Parathyroid adenoma (tissue), 2 donors: ENCODE results near the gene CRIM1.

Source experiments
- H2AFZ ChIP-seq: fragments of 300-600 bp; sonication (generic); one replicate; pipeline ENCODE4 v1.7.0; 2017; ENCODE audit warnings: antibody characterized with exemption, mild to moderate bottlenecking
- H3K27ac ChIP-seq: fragments of 300-600 bp; sonication (generic); one replicate; pipeline ENCODE4 v1.7.0; 2017
- H3K27me3 ChIP-seq: fragments of 300-600 bp; sonication (generic); one replicate; pipeline ENCODE4 v1.7.0; 2017; ENCODE audit warnings: low read length; ENCODE audit not compliant: control insufficient read depth, insufficient read depth
- H3K36me3 ChIP-seq: fragments of 300-600 bp; sonication (generic); one replicate; pipeline ENCODE4 v1.7.0; 2017; ENCODE audit warnings: low read length; ENCODE audit not compliant: control insufficient read depth, insufficient read depth
- H3K4me1 ChIP-seq: fragments of 300-600 bp; sonication (generic); one replicate; pipeline ENCODE4 v1.7.0; 2017; ENCODE audit warnings: control low read depth
- H3K4me2 ChIP-seq: fragments of 300-600 bp; sonication (generic); one replicate; pipeline ENCODE4 v1.7.0; 2017; ENCODE audit warnings: low read length
- H3K4me3 ChIP-seq: fragments of 300-600 bp; sonication (generic); one replicate; pipeline ENCODE4 v1.7.0; 2017; ENCODE audit warnings: low read depth, low read length
- H3K79me2 ChIP-seq: fragments of 300-600 bp; sonication (generic); one replicate; pipeline ENCODE4 v1.7.0; 2017; ENCODE audit warnings: control low read depth
- H3K9ac ChIP-seq: fragments of 300-600 bp; sonication (generic); one replicate; pipeline ENCODE4 v1.7.0; 2017; ENCODE audit warnings: mild to moderate bottlenecking
- H3K9me3 ChIP-seq: fragments of 300-600 bp; sonication (generic); one replicate; pipeline ENCODE4 v1.7.0; 2017; ENCODE audit warnings: low read length; ENCODE audit not compliant: control insufficient read depth
- CTCF ChIP-seq: fragments of 300-600 bp; sonication (generic); IDR thresholded peaks from one replicate; pipeline ENCODE4 v1.7.0; 2017; ENCODE audit warnings: antibody characterized with exemption, mild to moderate bottlenecking
- donor health status: primary hyperparathyroidism.

The CRIM1 gene

DNA sequence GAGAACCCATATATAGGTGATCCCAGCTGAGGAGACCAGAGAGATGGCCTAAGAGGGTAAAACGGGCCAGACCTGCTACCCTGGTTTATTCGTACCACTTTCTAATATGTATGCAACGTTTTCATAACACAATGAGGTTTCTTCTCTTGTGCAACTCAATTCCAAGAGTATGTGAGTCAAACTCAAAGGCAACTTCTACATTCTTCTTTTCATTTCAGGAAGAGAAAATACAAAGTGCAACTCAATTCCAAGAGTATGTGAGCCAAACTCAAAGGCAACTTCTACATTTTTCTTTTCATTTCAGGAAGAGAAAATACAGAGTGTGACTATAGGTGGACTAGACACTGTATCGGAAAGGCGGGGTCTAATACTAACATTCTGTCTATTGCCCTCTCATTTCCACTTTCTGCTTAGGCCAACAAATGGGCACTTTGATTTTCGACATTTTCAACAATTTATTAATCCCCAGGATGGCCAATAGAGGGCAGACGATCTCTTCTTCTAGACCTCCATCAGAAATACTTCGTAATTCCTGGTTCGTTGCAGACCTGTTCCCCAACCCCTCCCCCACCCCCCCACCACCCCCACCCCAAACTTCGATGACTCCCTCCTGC lies 3.7 kb upstream of the CRIM1 start:
- no peaks in the 10 kb centered on the region for H3K79me2 ChIP-seq
- no peak overlapping the region for H3K4me2 ChIP-seq
- H3K4me1 ChIP-seq = no peaks in the 10 kb centered on the region
- peak; percentile 39 for TF ChIP-seq CTCF
- H3K4me3 ChIP-seq = no peak overlapping the region
- no peaks in the 10 kb centered on the region for H3K9me3 ChIP-seq
- H2AFZ ChIP-seq = no peak overlapping the region
- H3K36me3 ChIP-seq = no peaks in the 10 kb centered on the region
- H3K27me3 ChIP-seq = no peaks in the 10 kb centered on the region
- no peak overlapping the region for H3K9ac ChIP-seq
- no peak overlapping the region for H3K27ac ChIP-seq

DNA sequence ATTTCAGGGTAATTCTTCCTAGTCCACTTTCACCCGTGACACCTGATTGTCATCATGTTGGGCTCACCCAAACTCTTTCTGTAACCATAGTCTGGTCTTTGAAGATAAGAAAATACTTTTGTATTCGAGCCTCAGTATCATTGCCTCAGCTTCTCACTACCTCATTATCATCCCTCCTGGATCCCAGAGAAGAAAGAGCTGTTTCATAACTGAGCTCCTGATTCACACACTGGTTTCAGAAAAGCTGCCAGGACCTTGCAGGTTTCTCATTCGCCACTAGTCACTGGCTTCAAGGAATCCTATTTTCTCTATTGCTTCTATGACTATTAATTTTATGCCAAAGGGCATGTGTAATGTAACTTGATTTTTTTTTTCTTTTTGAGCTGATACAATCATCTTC lies 2.9 kb upstream of the CRIM1 start:
- Histone ChIP-seq H3K79me2 (no peaks in the 10 kb centered on the region), H2AFZ (no peak overlapping the region), H3K4me2 (no peak overlapping the region), H3K27me3 (no peaks in the 10 kb centered on the region), H3K4me1 (no peaks in the 10 kb centered on the region), H3K27ac (no peak overlapping the region), H3K4me3 (no peak overlapping the region), H3K9ac (no peak overlapping the region), H3K36me3 (no peaks in the 10 kb centered on the region), H3K9me3 (no peaks in the 10 kb centered on the region)
- TF ChIP-seq CTCF = no peak

GRCh38 chr2:36354811-36355150 lies 797 bp upstream of the CRIM1 start:
- H3K27me3 ChIP-seq = no peaks in the 10 kb centered on the region
- H3K27ac ChIP-seq = peak overlapping the region; percentile 37
- TF ChIP-seq CTCF = no peak
- peaks cover 13% of the 10 kb centered on the region for H3K4me1 ChIP-seq
- H3K9ac ChIP-seq = no peak overlapping the region
- peak overlapping the region; percentile 59 for H3K4me3 ChIP-seq
- peak overlapping the region; percentile 86 for H2AFZ ChIP-seq
- no peaks in the 10 kb centered on the region for H3K9me3 ChIP-seq
- H3K79me2 ChIP-seq = no peaks in the 10 kb centered on the region
- peak overlapping the region; percentile 91 for H3K4me2 ChIP-seq
- no peaks in the 10 kb centered on the region for H3K36me3 ChIP-seq

DNA sequence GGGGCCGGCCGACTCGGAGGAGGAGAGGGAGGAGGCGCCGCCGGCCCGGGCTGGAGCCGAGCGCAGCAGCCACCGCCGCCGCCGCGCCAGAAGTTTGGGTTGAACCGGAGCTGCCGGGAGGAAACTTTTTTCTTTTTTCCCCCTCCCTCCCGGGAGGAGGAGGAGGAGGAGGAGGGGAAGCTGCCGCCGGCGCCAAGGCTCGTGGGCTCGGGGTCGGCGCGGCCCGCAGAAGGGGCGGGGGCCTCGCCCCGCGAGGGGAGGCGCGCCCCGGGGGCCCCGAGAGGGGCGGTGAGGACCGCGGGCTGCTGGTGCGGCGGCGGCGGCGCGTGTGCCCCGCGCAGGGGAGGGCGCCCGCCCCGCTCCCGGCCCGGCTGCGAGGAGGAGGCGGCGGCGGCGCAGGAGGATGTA lies 316 bp downstream of the CRIM1 start:
- no peak overlapping the region for H3K27ac ChIP-seq
- H2AFZ ChIP-seq = peak overlapping the region; percentile 86
- no peak for TF ChIP-seq CTCF
- H3K9ac ChIP-seq = no peak overlapping the region
- peaks cover 17% of the 10 kb centered on the region for H3K4me1 ChIP-seq
- H3K4me2 ChIP-seq = peak overlapping the region; percentile 91
- no peaks in the 10 kb centered on the region for H3K79me2 ChIP-seq
- peak overlapping the region; percentile 59 for H3K4me3 ChIP-seq
- H3K36me3 ChIP-seq = no peaks in the 10 kb centered on the region
- no peaks in the 10 kb centered on the region for H3K9me3 ChIP-seq
- no peaks in the 10 kb centered on the region for H3K27me3 ChIP-seq

DNA sequence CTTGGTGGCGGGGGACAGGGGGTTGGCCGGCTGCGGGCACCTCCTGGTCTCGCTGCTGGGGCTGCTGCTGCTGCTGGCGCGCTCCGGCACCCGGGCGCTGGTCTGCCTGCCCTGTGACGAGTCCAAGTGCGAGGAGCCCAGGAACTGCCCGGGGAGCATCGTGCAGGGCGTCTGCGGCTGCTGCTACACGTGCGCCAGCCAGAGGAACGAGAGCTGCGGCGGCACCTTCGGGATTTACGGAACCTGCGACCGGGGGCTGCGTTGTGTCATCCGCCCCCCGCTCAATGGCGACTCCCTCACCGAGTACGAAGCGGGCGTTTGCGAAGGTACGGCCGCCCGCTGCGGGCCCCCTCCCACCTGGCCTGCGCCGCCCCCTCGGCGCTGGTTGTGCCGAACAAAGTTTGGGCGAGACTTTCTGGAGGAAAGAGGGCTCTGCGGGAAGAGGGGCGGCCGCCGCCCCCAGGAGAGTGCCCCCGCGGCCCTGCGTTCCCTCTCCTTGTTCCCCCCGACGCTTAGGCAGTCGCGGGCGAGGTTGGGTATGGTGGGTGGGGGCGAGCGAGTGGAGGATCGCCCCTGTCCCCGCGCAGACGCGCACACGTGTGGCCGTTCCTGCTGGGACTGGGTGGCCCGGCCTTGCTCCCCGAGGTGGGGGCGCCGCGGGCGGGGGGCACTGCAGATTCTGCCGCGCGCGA lies 866 bp downstream of the CRIM1 start:
- Histone ChIP-seq H3K4me3 (peak overlapping the region; percentile 59), H3K4me1 (peaks cover 17% of the 10 kb centered on the region), H3K9me3 (no peaks in the 10 kb centered on the region), H3K27me3 (no peaks in the 10 kb centered on the region), H3K4me2 (peak overlapping the region; percentile 64), H3K79me2 (no peaks in the 10 kb centered on the region), H3K27ac (peak overlapping the region; percentile 65), H3K9ac (no peak overlapping the region), H3K36me3 (no peaks in the 10 kb centered on the region), H2AFZ (peak overlapping the region; percentile 58)
- no peak for TF ChIP-seq CTCF
